ENCODE data around the gene TXNRD1.

Gene TXNRD1

DNA sequence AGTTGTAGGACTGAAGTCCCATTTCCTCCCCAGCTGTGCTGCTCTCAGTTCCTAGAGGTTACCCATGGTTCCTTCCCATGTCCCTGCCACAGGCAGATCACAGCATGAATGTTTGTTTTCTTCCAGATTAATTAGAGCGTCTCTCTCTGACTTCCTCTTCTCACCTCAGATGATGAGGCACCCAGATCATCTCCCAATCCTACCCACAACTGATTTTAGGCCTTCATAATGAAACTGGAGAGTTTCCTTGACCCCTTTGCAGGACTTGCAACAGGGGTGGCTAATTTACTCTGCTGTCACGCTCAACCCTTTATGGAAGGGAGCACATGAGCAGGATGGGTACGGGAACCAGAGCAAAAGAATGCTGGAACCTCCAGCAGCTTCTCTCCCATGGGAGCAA is 32.1 kb upstream of the TXNRD1 start:
- TF ChIP-seq, protein P1, sequence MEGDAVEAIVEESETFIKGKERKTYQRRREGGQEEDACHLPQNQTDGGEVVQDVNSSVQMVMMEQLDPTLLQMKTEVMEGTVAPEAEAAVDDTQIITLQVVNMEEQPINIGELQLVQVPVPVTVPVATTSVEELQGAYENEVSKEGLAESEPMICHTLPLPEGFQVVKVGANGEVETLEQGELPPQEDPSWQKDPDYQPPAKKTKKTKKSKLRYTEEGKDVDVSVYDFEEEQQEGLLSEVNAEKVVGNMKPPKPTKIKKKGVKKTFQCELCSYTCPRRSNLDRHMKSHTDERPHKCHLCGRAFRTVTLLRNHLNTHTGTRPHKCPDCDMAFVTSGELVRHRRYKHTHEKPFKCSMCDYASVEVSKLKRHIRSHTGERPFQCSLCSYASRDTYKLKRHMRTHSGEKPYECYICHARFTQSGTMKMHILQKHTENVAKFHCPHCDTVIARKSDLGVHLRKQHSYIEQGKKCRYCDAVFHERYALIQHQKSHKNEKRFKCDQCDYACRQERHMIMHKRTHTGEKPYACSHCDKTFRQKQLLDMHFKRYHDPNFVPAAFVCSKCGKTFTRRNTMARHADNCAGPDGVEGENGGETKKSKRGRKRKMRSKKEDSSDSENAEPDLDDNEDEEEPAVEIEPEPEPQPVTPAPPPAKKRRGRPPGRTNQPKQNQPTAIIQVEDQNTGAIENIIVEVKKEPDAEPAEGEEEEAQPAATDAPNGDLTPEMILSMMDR (conservative IDR thresholded peaks at IDR 0.05): no peak
- no peak overlapping the region for H3K27ac ChIP-seq

DNA sequence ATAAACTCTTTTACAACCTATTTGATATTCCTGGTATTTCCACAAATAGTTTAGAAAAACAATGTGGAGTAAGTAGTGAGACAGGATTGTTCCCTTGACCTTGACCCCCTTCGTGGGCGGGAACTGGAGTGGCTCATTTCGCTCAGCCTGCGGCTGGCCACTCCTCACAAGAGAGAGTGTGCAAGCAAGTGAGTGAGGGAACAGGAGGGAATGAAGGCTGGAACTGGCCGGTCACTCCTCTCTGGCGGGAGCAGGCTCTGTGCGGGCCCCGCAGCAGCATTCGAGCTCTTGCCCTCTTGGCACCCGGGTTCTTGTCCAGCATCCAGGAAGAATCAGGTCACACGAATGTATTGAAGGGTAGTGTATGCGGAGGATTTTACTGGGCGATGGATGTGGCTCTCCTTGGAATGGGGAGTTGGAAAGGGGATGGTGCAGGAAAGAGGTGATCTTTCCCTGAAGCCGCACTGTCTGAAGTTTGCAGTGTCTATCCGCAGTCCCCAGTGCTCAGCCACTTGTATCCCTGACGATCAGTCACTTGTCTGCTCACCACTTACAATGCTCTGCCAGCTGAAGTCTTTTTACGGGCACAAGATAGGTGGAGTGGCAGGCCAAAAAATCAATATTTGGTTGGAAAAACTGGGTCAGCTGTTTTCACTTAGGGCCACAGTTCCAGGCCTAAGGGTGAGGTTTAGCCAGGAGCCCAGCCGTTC is 28.0 kb upstream of the TXNRD1 start:
- H3K27ac ChIP-seq: peak overlapping the region; percentile 35; the same call in 1 of the 2 replicates
- TF ChIP-seq, protein P1 (conservative IDR thresholded peaks at IDR 0.05): no peak

DNA sequence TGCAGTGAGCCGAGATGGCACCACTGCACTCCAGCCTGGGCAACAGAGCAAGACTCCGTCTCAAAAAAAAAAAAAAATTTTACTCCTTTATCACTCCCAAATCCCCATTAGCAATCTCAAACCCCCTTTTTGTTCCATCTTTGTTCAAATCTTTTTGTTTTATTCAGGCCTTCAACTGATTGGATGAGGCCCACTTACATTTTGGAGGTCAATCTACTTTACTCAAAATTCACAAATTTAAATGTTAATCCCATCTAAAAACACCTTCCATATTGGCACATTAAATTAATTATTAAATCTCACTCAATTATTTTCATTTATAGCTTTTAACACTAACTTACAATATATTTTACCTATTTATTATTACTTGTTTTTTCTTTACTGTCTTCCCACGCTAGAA is 27.0 kb upstream of the TXNRD1 start:
- H3K27ac ChIP-seq: peak overlapping the region; percentile 35; the same call in 1 of the 2 replicates
- TF ChIP-seq, protein P1 (conservative IDR thresholded peaks at IDR 0.05): no peak

DNA sequence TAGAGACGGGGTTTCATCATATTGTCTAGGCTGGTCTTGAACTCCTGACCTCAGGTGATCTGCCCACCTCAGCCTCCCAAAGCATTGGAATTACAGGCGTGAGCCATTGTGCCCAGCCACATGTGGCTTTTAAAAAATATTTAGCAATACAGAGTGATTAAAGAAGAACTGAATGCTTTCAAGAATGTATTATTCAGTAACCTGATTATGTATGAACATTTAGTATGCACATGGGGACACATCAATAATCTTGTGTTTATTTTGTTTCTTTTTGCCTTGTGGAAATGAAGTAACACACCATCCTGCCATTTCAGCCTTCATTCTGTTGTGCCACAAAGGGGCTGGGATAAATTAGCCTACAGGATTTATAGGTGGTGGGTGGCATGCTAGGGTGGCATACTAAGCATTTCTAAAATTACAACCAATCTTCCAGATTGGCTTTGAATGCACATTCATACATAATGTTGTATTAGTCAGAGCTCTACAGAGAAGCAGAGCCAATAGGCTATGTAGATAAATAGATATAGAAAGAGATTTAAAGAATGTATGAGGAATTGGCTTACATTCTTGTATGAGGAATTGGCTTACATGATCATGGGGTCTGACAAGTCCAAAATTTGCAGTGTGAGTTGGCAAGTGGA is 25.5 kb upstream of the TXNRD1 start:
- H3K27ac ChIP-seq: no peak overlapping the region
- TF ChIP-seq, protein P1 (conservative IDR thresholded peaks at IDR 0.05): no peak

DNA sequence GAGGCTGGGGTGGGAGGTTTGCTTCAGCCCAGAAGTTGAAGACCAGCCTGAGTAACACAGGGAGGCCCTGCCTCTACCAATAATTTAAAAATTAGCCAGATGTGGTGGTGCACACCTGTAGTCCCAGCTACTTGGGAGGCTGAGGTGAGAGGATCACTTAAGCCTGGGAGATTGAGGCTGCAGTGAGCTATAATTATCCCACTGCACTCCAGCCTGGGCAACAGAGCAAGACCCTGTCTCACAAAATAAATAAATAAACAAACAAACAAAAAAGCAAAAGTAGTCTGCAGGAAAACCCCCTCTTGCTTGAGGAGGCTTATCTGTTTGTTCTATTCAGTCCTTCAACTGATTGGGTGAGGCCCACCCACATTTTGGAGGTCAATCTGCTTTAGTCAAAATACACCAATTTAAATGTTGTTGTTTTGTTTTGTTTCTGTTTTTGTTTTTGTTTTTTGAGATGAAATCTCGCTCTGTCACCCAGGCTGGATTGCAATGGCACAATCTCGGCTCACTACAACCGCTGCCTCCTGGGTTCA is 24.9 kb upstream of the TXNRD1 start:
- TF ChIP-seq, protein P1 (conservative IDR thresholded peaks at IDR 0.05): no peak
- no peak overlapping the region for H3K27ac ChIP-seq

DNA sequence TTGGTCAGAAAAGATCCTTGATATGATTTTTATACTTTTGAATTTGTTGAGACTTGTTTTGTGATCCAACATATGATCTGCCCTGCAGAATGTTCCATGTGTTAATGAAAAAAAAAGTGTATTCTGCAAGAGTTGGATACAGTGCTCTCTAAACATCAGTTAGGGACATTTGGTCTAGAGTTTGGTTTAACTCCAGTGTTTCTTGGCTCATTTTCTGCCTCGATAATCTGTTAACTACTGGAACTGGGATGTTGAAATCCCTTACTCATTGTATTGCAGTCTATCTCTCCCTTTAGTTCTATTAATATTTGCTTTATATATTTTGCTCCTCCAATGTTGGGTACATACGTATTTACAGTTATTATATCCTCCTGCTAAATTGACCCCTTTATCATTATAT is 18.3 kb upstream of the TXNRD1 start:
- TF ChIP-seq, protein P1 (conservative IDR thresholded peaks at IDR 0.05): no peak
- H3K27ac ChIP-seq: no peak overlapping the region

DNA sequence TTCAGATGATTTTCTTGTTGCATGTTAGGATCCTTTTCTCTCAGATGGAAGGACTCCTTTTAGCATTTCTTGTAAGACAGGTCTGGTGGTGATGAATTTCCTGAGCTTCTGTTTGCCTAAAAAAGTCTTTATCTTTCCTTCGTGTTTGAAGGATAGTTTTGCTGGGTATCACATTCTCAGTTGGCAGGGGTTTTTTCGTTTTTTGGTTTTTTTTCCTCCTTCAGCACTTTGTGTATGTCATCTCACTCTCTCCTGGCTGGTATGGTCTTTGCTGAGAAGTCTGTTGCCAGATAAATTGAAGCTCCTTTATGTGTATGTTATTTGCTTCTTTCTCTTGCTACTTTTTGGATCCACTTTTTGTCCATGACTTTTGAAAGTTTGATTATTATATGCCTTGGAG is 15.6 kb upstream of the TXNRD1 start:
- H3K27ac ChIP-seq: no peak overlapping the region
- TF ChIP-seq, protein P1 (conservative IDR thresholded peaks at IDR 0.05): no peak

Data from VCaP (cell line).